OCI-LY7 (cell line): ENCODE data around the gene PANK4.

Experiments used
- EZH2phosphoT487 ChIP-seq: fragments of 200-600 bp; sonication (generic); IDR thresholded peaks from 2 replicates; pipeline ENCODE4 v1.6.1; 2018; ENCODE audit warnings: low read depth, borderline replicate concordance, mild to moderate bottlenecking, mixed run types, antibody characterized with exemption, low read length, moderate library complexity, mixed read lengths
- TF ChIP-seq, protein P1 (sequence below): fragments of 200-600 bp; sonication (generic); conservative IDR thresholded peaks from 2 replicates; pipeline ENCODE4 v1.5.1; 2014; ENCODE audit warnings: mild to moderate bottlenecking, antibody characterized with exemption, low read length, moderate library complexity, mixed read lengths

- TF ChIP-seq, protein P1, sequence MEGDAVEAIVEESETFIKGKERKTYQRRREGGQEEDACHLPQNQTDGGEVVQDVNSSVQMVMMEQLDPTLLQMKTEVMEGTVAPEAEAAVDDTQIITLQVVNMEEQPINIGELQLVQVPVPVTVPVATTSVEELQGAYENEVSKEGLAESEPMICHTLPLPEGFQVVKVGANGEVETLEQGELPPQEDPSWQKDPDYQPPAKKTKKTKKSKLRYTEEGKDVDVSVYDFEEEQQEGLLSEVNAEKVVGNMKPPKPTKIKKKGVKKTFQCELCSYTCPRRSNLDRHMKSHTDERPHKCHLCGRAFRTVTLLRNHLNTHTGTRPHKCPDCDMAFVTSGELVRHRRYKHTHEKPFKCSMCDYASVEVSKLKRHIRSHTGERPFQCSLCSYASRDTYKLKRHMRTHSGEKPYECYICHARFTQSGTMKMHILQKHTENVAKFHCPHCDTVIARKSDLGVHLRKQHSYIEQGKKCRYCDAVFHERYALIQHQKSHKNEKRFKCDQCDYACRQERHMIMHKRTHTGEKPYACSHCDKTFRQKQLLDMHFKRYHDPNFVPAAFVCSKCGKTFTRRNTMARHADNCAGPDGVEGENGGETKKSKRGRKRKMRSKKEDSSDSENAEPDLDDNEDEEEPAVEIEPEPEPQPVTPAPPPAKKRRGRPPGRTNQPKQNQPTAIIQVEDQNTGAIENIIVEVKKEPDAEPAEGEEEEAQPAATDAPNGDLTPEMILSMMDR = no peak
- no peak for TF ChIP-seq EZH2phosphoT487
Measured at GRCh38 chr1:2516124-2516523, 10.3 kb downstream of the PANK4 start.
